Cerebellar cortex (tissue), 1 donor: ENCODE measurements around the gene KCNAB2.

Source experiments
- DNase-seq: peaks from one replicate; pipeline ENCODE4 v3.0.0-alpha.2; 2015; ENCODE audit warnings: low spot score

KCNAB2 gene

DNA sequence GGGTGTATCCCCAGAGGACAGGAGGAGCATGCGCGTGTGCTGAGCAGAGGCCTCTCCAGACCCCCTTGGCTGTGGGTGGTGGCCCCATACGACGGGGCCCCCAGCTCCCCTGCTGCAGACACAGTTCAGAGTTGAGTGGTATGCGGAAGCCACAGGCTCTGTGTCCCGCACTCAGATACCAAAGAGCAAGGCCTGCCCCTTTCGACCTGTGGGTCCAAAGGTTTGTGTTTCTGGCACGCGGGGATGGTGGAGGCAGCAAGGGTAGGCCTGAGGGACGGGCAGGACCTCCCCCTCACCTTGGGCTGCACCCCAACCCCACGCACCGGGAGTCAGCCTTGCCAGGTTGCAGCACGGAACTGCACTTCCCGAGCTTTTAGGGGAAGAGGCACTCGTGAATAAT, at the start of gene KCNAB2:
KCNAB2 (plus strand) TSS at position 328 of the 400 bp plus-strand sequence. CDS start 5,649 bp downstream, outside the sequence.
- DNase-seq = no peak

GRCh38 chr1:5996641-5997270, 48.9 kb upstream of the KCNAB2 start:
- DNase-seq = no peak

- DNase-seq = no peak
Measured at GRCh38 chr1:5997316-5997715, 48.4 kb upstream of the KCNAB2 start.

DNA sequence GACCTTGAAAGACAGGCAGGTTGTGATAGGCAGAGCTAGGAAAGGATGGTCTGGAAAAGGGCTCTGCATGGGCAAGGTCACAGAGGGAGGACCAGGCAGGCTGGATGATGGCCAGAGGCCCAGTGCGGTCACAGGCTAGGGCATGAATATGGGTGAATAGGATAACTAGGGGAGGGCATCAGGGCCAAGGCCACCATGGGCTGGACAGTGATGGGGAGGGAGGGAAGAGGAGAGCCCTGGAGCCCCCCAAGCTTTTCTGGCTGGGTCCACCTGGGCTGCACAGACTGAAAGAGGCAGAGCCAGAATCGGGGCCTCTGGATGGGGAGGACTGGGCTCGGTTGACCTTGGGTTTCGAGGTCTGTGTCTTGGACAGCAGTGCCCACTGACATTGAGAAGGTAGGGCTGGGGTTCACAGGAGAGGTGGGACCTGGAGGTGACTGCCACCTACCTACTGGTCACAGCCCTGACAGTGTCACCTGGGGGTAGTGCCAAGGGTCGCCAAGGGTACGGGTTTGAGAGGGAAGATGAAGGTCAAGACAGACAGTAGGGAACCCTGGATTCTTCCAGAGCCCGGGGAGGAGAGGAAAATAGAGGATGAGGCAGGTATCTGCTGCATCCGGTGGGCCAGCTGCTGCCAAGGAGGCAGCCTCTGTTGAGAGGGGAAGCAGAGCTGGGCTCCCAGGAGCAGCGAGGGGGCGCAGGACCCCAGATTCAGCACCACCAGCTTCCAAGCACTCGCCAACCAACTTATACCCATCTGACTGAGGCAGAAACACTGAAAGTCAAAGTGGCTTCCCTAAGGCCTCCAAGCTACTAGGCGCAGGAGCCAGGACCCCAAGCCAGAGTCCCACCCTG, 47.4 kb upstream of the KCNAB2 start:
- no peak for DNase-seq

GRCh38 chr1:5998906-5999301, 46.8 kb upstream of the KCNAB2 start:
- DNase-seq = no peak

- no peak for DNase-seq
Measured at GRCh38 chr1:5999711-6000443, 45.8 kb upstream of the KCNAB2 start.

- DNase-seq = no peak
Measured at GRCh38 chr1:6000444-6001288, 45.0 kb upstream of the KCNAB2 start.

- no peak for DNase-seq
Measured at GRCh38 chr1:6001992-6002576, 43.6 kb upstream of the KCNAB2 start.

- DNase-seq = no peak
Measured at GRCh38 chr1:6002714-6003501, 42.8 kb upstream of the KCNAB2 start.

DNA sequence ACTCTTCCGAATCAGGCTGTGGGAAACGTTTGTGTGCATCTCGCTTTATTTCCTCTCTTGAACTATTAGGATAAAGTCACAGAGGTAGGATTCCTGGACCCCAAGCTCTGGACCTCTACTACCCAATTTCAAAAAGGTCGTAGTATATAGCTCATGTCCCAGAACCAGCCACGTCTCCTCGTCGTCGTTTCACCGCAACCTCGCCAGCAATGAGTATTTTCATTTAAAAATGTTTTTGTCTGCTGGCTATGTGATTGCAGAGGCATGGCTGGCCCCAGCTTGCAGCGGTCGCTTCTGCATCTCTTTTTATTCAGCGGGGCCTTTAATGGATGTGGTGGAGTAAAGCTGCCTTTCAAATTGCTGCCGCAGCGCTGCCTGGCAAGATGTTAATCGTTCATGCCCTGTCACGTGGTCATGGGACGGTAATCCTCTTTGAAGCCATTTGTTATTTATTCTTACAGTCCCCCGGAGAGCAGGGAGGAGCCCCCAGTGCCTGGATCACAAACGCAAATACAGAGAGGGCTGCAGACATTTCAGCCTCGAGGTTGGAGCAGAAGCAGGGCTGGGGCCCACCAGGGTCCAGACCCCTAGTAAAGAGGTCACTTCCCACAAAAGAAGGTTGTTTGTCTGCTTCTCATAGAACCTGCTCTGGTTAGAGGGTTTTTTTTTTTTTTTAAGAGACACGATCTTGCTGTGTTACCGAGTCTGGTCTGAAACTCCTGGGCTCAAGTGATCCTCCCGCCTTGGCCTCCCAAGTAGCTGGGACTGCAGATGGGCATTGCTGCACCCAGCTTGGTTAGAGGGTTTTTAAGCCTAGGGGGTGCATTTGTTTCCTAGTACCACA, 41.9 kb upstream of the KCNAB2 start:
- DNase-seq = no peak

DNA sequence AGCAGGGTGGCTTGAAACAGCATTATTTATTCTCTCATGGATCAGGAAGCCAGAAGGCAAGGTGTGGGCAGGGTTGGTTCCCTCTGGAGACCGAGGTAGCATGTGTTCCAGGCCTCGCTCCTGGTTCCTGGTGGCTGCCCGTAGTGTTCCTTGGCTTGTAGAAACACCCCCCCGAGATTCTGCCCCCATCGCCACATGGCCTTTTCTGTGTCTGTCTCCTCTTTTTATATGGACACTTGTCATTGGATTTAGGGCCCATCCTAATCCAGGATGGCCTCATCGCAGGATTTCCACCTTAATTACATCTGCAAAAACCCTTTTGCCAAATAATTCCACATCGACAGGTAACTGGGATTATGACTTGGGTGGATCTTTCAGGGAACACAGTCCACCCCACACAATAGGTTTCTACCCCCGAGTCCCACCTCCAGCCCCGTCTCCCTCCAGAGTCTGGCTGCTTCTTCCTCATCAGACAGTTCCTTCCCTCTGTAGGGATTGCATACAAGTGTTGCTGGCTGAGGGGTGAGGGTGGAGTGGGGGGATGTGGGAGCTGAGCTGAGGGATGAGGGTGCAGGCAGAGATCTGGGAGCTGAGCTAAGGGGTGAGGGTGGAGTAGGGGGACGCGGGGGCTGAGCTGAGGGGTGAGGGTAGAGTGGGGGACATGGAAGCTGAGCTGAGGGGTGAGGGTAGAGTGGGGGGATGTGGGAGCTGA, 41.1 kb upstream of the KCNAB2 start:
- DNase-seq = no peak

- no peak for DNase-seq
Measured at GRCh38 chr1:6005276-6005917, 40.3 kb upstream of the KCNAB2 start.

GRCh38 chr1:6006882-6007281, 38.8 kb upstream of the KCNAB2 start:
- no peak for DNase-seq

DNA sequence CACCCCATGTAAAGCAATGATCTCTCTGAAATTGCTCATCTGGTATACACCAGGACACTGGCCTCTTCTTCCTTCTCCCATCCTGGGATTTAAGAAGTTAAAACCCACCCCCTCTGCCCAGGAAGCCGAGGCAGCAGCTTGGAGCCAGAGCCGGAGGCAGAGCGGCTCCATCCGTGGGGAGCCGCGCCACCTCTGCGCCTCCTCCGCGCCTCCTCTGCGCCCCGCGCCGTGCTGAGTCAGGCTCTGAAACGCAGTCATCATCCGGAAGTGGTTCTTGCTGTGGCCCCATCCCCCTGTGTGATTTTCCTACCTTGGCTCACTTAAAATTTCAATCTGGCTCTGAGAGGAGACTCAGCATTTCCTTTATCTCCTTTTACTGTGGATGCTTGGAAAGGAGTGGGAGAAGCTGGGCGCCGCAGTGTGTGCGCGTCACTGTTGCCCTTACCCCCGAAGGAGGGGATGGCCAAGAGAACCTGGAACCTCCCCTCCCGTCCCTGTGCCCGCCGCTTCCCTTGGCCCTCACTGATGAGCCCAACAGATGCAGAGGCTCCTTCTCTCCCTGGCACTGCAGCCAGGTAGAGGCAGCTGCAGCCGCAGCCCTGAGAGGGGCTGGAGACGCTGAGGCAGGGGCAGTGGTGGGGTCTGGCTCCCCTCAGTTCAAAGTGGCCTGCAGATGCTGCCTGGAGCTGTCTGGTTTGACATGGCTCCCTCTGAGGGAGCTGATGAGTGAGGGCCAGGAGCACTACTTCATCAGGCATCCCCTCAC, 38.2 kb upstream of the KCNAB2 start:
- no peak for DNase-seq

- DNase-seq = no peak
Measured at GRCh38 chr1:6008084-6008415, 37.6 kb upstream of the KCNAB2 start.

DNA sequence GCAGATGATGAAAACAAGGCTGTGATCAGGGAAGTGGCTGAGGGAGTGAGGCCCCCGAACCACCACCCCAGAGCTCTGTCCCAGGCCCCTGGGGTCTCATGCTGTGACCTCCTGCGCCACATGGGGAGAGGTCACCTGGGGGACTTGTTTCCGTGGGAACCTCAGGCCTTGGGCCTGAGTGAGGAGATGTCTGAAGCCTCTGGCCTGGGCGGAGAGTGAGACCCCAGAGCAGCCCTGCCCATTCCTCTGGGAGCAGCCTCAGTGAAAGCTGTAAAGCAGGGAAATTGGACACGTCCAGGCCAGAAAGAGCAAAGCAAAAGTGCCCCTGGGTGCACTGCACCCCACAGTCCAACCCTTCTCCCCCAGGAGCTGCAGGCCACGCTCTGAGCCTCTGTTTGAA, 37.0 kb upstream of the KCNAB2 start:
- no peak for DNase-seq

DNA sequence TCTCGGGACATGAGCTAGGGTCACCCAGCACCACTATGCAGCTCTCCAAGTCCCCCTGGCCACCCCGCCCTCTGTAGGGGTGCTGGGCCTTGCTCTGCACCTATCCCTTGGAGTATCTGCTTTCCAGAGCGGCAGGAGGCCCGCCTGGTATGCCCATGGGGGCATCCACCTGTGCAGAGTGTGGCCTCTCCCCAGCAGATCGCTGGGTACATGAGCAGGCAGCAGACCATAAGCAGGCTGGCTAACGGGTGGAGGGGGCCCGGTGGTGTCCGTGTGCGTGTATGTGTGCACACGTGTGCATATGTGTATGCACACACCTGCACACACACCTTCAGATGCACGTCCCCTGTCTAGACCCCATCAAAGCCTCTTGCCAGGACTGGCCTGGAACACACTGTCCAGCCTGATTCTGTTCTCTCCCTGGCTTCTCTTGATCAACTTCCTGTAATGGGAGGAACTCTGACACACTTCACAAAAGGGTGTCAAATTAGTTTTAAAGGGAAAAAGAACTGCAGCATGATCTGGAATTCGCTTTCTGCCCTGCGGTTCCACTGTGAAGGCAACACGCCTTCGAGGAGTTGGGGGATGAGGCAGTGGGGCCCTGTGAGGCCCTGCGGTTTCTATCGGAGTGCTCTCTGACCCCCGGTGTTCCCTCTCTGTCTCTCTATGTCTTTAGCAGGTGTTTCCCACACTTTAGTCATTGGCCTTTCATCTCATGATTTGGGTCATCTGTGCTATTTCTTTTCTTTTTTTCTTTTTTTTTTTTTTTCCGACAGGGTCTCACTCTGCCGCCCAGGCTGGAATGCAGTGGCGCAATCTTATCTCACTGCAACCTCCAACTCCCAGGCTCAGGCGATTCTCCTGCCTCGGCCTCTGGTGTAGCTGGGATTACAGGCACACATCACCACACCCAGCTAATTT, 36.3 kb upstream of the KCNAB2 start:
- DNase-seq = no peak
